Thyroid gland (tissue), 4 donors: ENCODE data around the gene PLCG2. TPM values are rescaled to one million over a fixed set of nuclear protein-coding genes. Genes with fewer than 3 reads are reported as not detected.

ENCODE experiments used
- DNase-seq, 2 donors: peaks; one replicate each; pipeline ENCODE4 v3.0.0-alpha.2; 2019
- H3K27ac ChIP-seq, 3 donors: fragments of 200-600 bp; sonication (generic); 1 replicate in 2 of 3; 2 replicates in 1 of 3; pipeline ENCODE4 v1.5.1; 2016 to 2019; ENCODE audit warnings: mild to moderate bottlenecking in 1 of 3, moderate library complexity in 1 of 3
- H3K27me3 ChIP-seq: fragments of 200-600 bp; sonication (generic); one replicate; pipeline ENCODE4 v1.5.1; 2019
- H3K36me3 ChIP-seq, 2 donors: fragments of 200-600 bp; sonication (generic); one replicate each; pipeline ENCODE4 v1.5.1; 2016 to 2019
- H3K4me1 ChIP-seq, 2 donors: fragments of 200-600 bp; sonication (generic); one replicate each; pipeline ENCODE4 v1.5.1; 2017 to 2019
- H3K4me3 ChIP-seq, 3 donors: fragments of 200-600 bp; sonication (generic); replicated peaks in 1 of 3; 1 replicate in 2 of 3; 2 replicates in 1 of 3; pipeline ENCODE4 v1.5.1; 2016; ENCODE audit warnings: mild to moderate bottlenecking in 1 of 3
- H3K9me3 ChIP-seq: fragments of 200-600 bp; sonication (generic); one replicate; pipeline ENCODE4 v1.5.1; 2017
- POLR2A ChIP-seq, 2 donors: fragments of 450-650 bp; IDR thresholded peaks; one replicate each; pipeline ENCODE4 v1.6.1; 2017; ENCODE audit warnings: antibody characterized with exemption in 2 of 2, mild to moderate bottlenecking in 2 of 2, moderate library complexity in 1 of 2
- WGBS, 2 donors: methylation state at CpG; one replicate each; pipeline ENCODE4 v1.1.5; 2017; 5-methylcytosine and 5-hydroxymethylcytosine counted together
- intact Hi-C: fragments of 100-400 bp; cut with DNase I; formaldehyde crosslinking; loops from one replicate; pipeline ENCODE4 v1.15.1; 2023
- total RNA-seq, 4 donors: library from RNA; depleted of rRNA; stranded (reverse); fragments of >200 nt; gene quantifications; one replicate each; pipeline ENCODE4 v1.2.3, GENCODE V29; 2016
- TF ChIP-seq, protein P1 (sequence below), 6 experiments: fragments of 200-600 bp in 3 of 6; fragments of 450-650 bp in 3 of 6; sonication (generic) in 3 of 6; IDR thresholded peaks; one replicate each; pipeline ENCODE4 v1.5.1; 2016 to 2019; ENCODE audit warnings: antibody characterized with exemption in 6 of 6, mild to moderate bottlenecking in 2 of 6, inconsistent platforms in 1 of 6, moderate library complexity in 1 of 6

PLCG2 gene
- total RNA-seq, 4 donors from 2014 or later = 9.2 to 12.1 (median 10.3) TPM

GRCh38 chr16:81987121-81987520 is 208.0 kb downstream of the PLCG2 start:
- no peaks in the 10 kb centered on the region for H3K4me1 ChIP-seq
- intact Hi-C loops = no loop called here
- no peaks in the 10 kb centered on the region for H3K27me3 ChIP-seq
- no peak overlapping the region for H3K27ac ChIP-seq
- H3K9me3 ChIP-seq = no peaks in the 10 kb centered on the region
- H3K4me3 ChIP-seq = no peak overlapping the region
- TF ChIP-seq, protein P1, sequence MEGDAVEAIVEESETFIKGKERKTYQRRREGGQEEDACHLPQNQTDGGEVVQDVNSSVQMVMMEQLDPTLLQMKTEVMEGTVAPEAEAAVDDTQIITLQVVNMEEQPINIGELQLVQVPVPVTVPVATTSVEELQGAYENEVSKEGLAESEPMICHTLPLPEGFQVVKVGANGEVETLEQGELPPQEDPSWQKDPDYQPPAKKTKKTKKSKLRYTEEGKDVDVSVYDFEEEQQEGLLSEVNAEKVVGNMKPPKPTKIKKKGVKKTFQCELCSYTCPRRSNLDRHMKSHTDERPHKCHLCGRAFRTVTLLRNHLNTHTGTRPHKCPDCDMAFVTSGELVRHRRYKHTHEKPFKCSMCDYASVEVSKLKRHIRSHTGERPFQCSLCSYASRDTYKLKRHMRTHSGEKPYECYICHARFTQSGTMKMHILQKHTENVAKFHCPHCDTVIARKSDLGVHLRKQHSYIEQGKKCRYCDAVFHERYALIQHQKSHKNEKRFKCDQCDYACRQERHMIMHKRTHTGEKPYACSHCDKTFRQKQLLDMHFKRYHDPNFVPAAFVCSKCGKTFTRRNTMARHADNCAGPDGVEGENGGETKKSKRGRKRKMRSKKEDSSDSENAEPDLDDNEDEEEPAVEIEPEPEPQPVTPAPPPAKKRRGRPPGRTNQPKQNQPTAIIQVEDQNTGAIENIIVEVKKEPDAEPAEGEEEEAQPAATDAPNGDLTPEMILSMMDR (IDR thresholded peaks at IDR 0.05) = no peak
- TF ChIP-seq POLR2A (IDR thresholded peaks at IDR 0.05) = no peak
- WGBS, 2 donors = 87 to 89% methylated on average over 8 of the region's 8 CpGs
- H3K36me3 ChIP-seq = no peaks in the 10 kb centered on the region
- no peak for DNase-seq

DNA sequence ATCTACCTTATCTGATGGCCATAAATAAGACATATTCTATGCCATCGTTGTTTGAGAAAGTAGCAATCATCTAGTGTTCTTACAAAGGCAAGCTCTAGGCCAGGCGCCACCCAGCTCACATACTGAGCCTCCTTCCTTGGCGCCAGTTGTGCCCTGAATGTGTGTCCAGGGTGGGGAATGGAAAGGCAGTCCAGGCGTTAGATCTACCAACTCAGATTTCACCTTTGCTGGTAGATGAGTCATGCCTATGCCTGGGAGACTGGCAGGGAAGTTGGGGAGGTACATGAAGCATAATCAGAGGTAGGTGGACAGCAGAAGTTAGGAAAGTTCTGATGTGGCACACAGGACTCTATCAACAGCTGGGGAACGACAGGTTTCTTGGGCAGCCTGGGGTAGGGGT is 208.6 kb downstream of the PLCG2 start:
- Histone ChIP-seq H3K4me3 (no peak overlapping the region), H3K27me3 (no peaks in the 10 kb centered on the region), H3K9me3 (no peaks in the 10 kb centered on the region), H3K36me3 (no peaks in the 10 kb centered on the region), H3K4me1 (no peaks in the 10 kb centered on the region), H3K27ac (no peak overlapping the region)
- no peak for TF ChIP-seq POLR2A (IDR thresholded peaks at IDR 0.05)
- TF ChIP-seq, protein P1 (IDR thresholded peaks at IDR 0.05) = no peak
- no peak for DNase-seq
- intact Hi-C loops = no loop called here
- WGBS, 2 donors = 89 to 91% methylated on average over 5 of the region's 5 CpGs

- Histone ChIP-seq H3K36me3 (no peaks in the 10 kb centered on the region), H3K4me3 (no peak overlapping the region), H3K9me3 (no peaks in the 10 kb centered on the region), H3K27ac (no peak overlapping the region), H3K4me1 (no peaks in the 10 kb centered on the region), H3K27me3 (no peaks in the 10 kb centered on the region)
- TF ChIP-seq POLR2A (IDR thresholded peaks at IDR 0.05) = no peak
- TF ChIP-seq, protein P1 (IDR thresholded peaks at IDR 0.05) = no peak
- DNase-seq = no peak
- intact Hi-C loops = no loop called here
- WGBS, 2 donors = 51 to 52% methylated on average over 3 of the region's 3 CpGs
Observed at GRCh38 chr16:81992859-81993258, 213.8 kb downstream of the PLCG2 start.

GRCh38 chr16:81994485-81994884 is 215.4 kb downstream of the PLCG2 start:
- 85 to 90% methylated on average over 5 of the region's 5 CpGs for WGBS, 2 donors
- Histone ChIP-seq H3K4me1 (no peaks in the 10 kb centered on the region), H3K27ac (no peak overlapping the region), H3K36me3 (peaks cover 8 to 9% of the 10 kb centered on the region in 2 donors), H3K4me3 (no peak overlapping the region), H3K9me3 (no peaks in the 10 kb centered on the region), H3K27me3 (no peaks in the 10 kb centered on the region)
- intact Hi-C loops = no loop called here
- TF ChIP-seq POLR2A (IDR thresholded peaks at IDR 0.05) = no peak
- TF ChIP-seq, protein P1 (IDR thresholded peaks at IDR 0.05) = no peak
- DNase-seq = no peak

- Histone ChIP-seq H3K4me1 (no peaks in the 10 kb centered on the region), H3K27me3 (no peaks in the 10 kb centered on the region), H3K9me3 (no peaks in the 10 kb centered on the region), H3K4me3 (no peak overlapping the region), H3K36me3 (peaks cover 12 to 14% of the 10 kb centered on the region in 2 donors), H3K27ac (no peak overlapping the region)
- intact Hi-C loops = no loop called here
- 86 to 90% methylated on average over 3 of the region's 3 CpGs for WGBS, 2 donors
- no peak for TF ChIP-seq POLR2A (IDR thresholded peaks at IDR 0.05)
- TF ChIP-seq, protein P1 (IDR thresholded peaks at IDR 0.05) = no peak
- no peak for DNase-seq
Observed at GRCh38 chr16:81995651-81996050, 216.6 kb downstream of the PLCG2 start.
